Brain microvascular endothelial cell (primary cell): ENCODE results near the gene LCE3A.
"Not testable (repeated sequence)": the region's sequence is repeated elsewhere in the genome, so short reads cannot be mapped to it uniquely, and the experiment has no call there.

Source experiments
- DNase-seq: peaks from one replicate; pipeline ENCODE4 v3.0.0-alpha.2; 2020
- H3K27ac ChIP-seq: fragments of 250-450 bp; sonication (Bioruptor Pico); 2 replicates; pipeline ENCODE4 v1.5.1; 2020; ENCODE audit warnings: mild to moderate bottlenecking, moderate library complexity
- H3K27me3 ChIP-seq: fragments of 250-450 bp; sonication (Bioruptor Pico); replicated peaks from 2 replicates; pipeline ENCODE4 v1.5.1; 2020; ENCODE audit warnings: mild to moderate bottlenecking
- H3K36me3 ChIP-seq: fragments of 250-450 bp; sonication (Bioruptor Pico); replicated peaks from 2 replicates; pipeline ENCODE4 v1.5.1; 2020; ENCODE audit warnings: mild to moderate bottlenecking
- H3K4me3 ChIP-seq: 2 replicates; pipeline ENCODE4 v1.5.1; 2011; ENCODE audit warnings: low read depth, mild to moderate bottlenecking, control low read depth, low read length, moderate library complexity
- in situ Hi-C: cut with HindIII; loops from 2 replicates; pipeline ENCODE4 v1.10.0; 2017; ENCODE audit warnings: low sequenced_read_pairs, low pct_ligation_motif_present
- TF ChIP-seq, protein P1 (sequence below): IDR thresholded peaks from 2 replicates; pipeline ENCODE4 v1.5.1; 2011; ENCODE audit warnings: low read depth, mild to moderate bottlenecking, moderate library complexity, low read length, control low read depth, inconsistent platforms; ENCODE audit errors: missing control alignments

Gene LCE3A, protein sequence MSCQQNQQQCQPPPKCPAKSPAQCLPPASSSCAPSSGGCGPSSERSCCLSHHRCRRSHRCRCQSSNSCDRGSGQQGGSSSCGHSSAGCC

GRCh38 chr1:152622803-152623202 is at the start of gene LCE3A:
LCE3A (minus strand) TSS chr1:152623103; CDS start chr1:152623103, 0 bp downstream.
- Histone ChIP-seq H3K27ac (no peak within 1 kb of the TSS), H3K27me3 (no peaks in the 10 kb centered on the region), H3K4me3 (no peak within 1 kb of the TSS), H3K36me3 (no peaks in the 10 kb centered on the region)
- TF ChIP-seq, protein P1, sequence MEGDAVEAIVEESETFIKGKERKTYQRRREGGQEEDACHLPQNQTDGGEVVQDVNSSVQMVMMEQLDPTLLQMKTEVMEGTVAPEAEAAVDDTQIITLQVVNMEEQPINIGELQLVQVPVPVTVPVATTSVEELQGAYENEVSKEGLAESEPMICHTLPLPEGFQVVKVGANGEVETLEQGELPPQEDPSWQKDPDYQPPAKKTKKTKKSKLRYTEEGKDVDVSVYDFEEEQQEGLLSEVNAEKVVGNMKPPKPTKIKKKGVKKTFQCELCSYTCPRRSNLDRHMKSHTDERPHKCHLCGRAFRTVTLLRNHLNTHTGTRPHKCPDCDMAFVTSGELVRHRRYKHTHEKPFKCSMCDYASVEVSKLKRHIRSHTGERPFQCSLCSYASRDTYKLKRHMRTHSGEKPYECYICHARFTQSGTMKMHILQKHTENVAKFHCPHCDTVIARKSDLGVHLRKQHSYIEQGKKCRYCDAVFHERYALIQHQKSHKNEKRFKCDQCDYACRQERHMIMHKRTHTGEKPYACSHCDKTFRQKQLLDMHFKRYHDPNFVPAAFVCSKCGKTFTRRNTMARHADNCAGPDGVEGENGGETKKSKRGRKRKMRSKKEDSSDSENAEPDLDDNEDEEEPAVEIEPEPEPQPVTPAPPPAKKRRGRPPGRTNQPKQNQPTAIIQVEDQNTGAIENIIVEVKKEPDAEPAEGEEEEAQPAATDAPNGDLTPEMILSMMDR, result no peak
- DNase-seq, result no peak
- in situ Hi-C loops, result no loop called here

GRCh38 chr1:152667648-152668047 is 44.7 kb upstream of the LCE3A start:
- DNase-seq, result no peak
- no peaks in the 10 kb centered on the region for H3K36me3 ChIP-seq
- in situ Hi-C loops, result no loop called here
- no peak overlapping the region for H3K27ac ChIP-seq
- TF ChIP-seq, protein P1, result no peak
- no peaks in the 10 kb centered on the region for H3K27me3 ChIP-seq
- H3K4me3 ChIP-seq, result no peak overlapping the region

- H3K27me3 ChIP-seq, DNase-seq, H3K27ac ChIP-seq, in situ Hi-C loops, H3K36me3 ChIP-seq, H3K4me3 ChIP-seq: not testable (repeated sequence)
These were observed 43.3 kb upstream of the LCE3A start for GRCh38 chr1:152666171-152666570.

DNA sequence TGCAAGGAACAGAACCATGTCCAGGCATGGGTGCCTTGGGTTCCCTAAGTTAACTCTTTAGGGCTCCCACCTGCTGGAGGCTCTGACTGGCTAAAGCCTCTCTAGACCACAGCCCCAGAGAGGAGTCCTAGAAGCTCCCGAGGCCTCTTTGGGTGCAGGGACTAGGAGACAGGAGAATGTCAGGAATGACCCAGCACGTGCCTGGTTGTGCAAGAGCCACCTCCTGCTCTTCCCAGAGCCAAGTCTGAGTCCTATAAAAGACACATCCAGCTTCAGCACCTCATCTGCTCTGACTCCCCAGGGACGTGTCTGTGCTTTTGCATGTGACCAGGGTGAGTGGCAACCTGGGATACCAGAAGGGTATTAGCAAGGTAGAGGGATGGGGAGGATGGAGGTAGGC is 40.2 kb upstream of the LCE3A start, which contains the start of gene LCE2D:
Gene LCE2D (plus strand): TSS at position 283 of the 400 bp plus-strand sequence. CDS start 726 bp downstream, outside the sequence.
- TF ChIP-seq, protein P1, result no peak
- Histone ChIP-seq H3K27me3 (no peaks in the 10 kb centered on the region), H3K4me3 (no peak within 1 kb of the TSS), H3K27ac (no peak within 1 kb of the TSS), H3K36me3 (no peaks in the 10 kb centered on the region)
- in situ Hi-C loops, result no loop called here
- DNase-seq, result no peak

GRCh38 chr1:152658649-152659048 is 35.7 kb upstream of the LCE3A start:
- H3K36me3 ChIP-seq, result no peaks in the 10 kb centered on the region
- in situ Hi-C loops, result no loop called here
- no peak for DNase-seq
- H3K27ac ChIP-seq, result no peak overlapping the region
- H3K27me3 ChIP-seq, result no peaks in the 10 kb centered on the region
- H3K4me3 ChIP-seq, result no peak overlapping the region
- TF ChIP-seq, protein P1, result no peak

DNA sequence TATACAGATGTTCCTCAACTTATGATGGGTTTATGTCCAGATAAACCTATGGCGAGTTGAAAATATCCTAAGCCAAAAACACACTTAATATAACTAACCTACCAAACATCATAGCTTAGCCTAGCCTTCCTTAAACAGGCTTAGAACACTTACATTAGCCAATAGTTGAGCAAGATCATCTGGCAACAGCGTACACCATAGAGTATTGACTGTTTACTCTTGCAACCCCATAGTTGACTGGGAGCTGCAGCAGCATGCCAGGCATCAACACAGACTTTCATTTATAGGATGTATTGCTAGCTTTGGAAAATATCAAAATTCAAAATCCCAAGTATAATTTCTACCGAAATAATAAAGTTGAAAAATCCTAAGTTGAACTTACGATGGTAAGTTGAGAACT is 34.8 kb upstream of the LCE3A start:
- DNase-seq, result no peak
- Histone ChIP-seq H3K36me3 (no peaks in the 10 kb centered on the region), H3K4me3 (no peak overlapping the region), H3K27me3 (no peaks in the 10 kb centered on the region), H3K27ac (no peak overlapping the region)
- TF ChIP-seq, protein P1, result no peak
- in situ Hi-C loops, result no loop called here
